Panc1 (cell line): ENCODE measurements around the gene KCNG2.

ENCODE experiments used
- CTCF ChIP-seq: fragments of 450-650 bp; IDR thresholded peaks from 2 replicates; pipeline ENCODE4 v1.5.1; 2017; ENCODE audit warnings: mild to moderate bottlenecking
- POLR2AphosphoS5 ChIP-seq: IDR thresholded peaks from 2 replicates; pipeline ENCODE4 v1.6.1; 2012; ENCODE audit warnings: mild to moderate bottlenecking, low read depth, low read length, moderate library complexity

GRCh38 chr18:79772865-79773696 is 24.7 kb upstream of the KCNG2 start:
- no peak for TF ChIP-seq CTCF
- TF ChIP-seq POLR2AphosphoS5, result no peak
